ENCODE data around the gene HTR3B. TPM values are rescaled to one million over a fixed set of nuclear protein-coding genes. Genes with fewer than 3 reads are reported as not detected.

Gene HTR3B
- total and polyA plus RNA-seq, 8 donors, result 0.18 TPM; not detected in 7

DNA sequence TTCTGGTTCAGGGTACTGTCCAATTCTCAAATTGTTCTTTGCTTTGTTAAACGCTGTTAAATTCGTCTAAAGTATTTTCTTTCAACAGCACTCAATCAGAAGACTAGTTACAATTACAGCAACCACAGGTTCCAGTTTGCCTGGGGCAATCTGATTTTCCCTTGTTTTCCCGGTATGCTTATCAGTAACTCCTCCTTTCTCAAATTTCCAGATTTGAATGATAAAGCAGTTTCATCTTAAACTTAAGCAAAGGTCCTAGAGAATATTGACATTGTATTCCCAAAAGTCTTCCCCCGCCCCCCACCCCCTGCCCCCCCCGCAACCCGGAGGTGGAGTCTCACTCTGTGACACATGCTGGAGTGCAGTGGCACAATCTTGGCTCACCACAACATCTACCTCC is 18.7 kb upstream of the HTR3B start:
- no peak for DNase-seq
- H3K4me1 ChIP-seq, result no peaks in the 10 kb centered on the region
- no peaks in the 10 kb centered on the region for H3K27me3 ChIP-seq
- H3K36me3 ChIP-seq, result no peaks in the 10 kb centered on the region
- 31 to 60% (median 40%) methylated on average over 6 of the region's 6 CpGs for WGBS, 5 donors
- TF ChIP-seq EP300 (IDR thresholded peaks at IDR 0.05) (no peak), POLR2AphosphoS5 (IDR thresholded peaks at IDR 0.05) (no peak), POLR2A (IDR thresholded peaks at IDR 0.05) (no peak)
- TF ChIP-seq, protein P1, sequence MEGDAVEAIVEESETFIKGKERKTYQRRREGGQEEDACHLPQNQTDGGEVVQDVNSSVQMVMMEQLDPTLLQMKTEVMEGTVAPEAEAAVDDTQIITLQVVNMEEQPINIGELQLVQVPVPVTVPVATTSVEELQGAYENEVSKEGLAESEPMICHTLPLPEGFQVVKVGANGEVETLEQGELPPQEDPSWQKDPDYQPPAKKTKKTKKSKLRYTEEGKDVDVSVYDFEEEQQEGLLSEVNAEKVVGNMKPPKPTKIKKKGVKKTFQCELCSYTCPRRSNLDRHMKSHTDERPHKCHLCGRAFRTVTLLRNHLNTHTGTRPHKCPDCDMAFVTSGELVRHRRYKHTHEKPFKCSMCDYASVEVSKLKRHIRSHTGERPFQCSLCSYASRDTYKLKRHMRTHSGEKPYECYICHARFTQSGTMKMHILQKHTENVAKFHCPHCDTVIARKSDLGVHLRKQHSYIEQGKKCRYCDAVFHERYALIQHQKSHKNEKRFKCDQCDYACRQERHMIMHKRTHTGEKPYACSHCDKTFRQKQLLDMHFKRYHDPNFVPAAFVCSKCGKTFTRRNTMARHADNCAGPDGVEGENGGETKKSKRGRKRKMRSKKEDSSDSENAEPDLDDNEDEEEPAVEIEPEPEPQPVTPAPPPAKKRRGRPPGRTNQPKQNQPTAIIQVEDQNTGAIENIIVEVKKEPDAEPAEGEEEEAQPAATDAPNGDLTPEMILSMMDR (IDR thresholded peaks at IDR 0.05), result no peak
- no peak overlapping the region for H3K27ac ChIP-seq
- intact Hi-C loops (cut with DNase I; ENCODE audit: low total_unique reads), result no loop called here
- H3K4me3 ChIP-seq, result no peak overlapping the region
- no peaks in the 10 kb centered on the region for H3K9me3 ChIP-seq

DNA sequence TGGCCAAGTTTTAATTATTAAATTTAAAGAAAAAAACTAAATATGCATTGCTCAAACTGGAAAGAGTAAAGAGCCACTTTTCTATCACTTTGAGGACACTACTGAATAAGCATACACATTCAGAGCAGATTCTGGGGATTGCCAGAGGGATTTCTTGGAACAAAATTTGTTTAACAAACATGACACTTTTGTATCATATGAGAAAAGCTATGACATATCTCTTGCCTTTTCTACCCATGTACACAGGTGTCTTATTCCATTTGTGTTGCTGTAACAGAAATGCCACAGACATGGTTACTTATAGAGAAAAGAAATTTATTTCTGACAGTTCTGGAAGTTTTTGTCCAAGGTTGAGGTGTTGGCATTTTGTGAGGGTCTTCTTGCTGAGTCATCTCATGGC is 15.7 kb upstream of the HTR3B start:
- Histone ChIP-seq H3K27ac (no peak overlapping the region), H3K4me1 (no peaks in the 10 kb centered on the region), H3K36me3 (no peaks in the 10 kb centered on the region), H3K9me3 (no peaks in the 10 kb centered on the region), H3K4me3 (no peak overlapping the region), H3K27me3 (no peaks in the 10 kb centered on the region)
- no peak for TF ChIP-seq EP300 (IDR thresholded peaks at IDR 0.05)
- DNase-seq, result no peak
- intact Hi-C loops (cut with DNase I; ENCODE audit: low total_unique reads), result no loop called here

DNA sequence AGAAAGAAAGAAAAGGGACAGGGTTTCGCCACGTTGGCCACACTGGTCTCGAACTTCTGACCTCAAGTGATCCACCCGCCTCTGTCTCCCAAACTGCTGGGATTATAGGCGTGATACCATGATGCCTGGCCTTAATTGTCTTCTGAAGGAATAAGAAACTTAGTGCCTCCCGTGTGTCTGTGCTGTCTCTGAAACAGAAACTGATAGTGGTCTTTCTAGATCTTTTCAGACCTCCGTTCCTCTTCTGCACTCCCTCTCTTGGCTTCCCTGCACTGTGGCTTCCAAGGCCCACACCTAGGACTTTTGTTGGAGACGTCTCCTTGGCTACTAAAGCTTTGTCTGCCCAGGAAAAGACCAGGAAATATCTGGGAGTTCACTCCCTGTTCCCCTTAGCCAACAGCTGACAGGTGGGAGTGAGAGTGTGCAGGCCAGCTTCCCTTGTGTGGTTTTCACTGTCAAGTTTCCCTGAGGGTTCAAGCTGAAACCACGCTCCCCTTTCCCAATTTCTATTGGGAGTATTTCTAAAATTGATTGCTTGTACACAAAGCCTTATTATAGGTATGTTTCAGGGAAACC is 10.1 kb upstream of the HTR3B start:
- no peaks in the 10 kb centered on the region for H3K27me3 ChIP-seq
- H3K4me3 ChIP-seq, result no peak overlapping the region
- no peak overlapping the region for H3K27ac ChIP-seq
- 60 to 72% (median 65%) methylated on average over 9 of the region's 9 CpGs for WGBS, 5 donors
- no peaks in the 10 kb centered on the region for H3K36me3 ChIP-seq
- H3K4me1 ChIP-seq, result no peaks in the 10 kb centered on the region
- no peak for TF ChIP-seq EP300 (IDR thresholded peaks at IDR 0.05)
- TF ChIP-seq, protein P1 (IDR thresholded peaks at IDR 0.05), result no peak
- no peak for TF ChIP-seq POLR2AphosphoS5 (IDR thresholded peaks at IDR 0.05)
- TF ChIP-seq POLR2A (IDR thresholded peaks at IDR 0.05), result no peak
- intact Hi-C loops (cut with DNase I; ENCODE audit: low total_unique reads), result no loop called here
- H3K9me3 ChIP-seq, result no peaks in the 10 kb centered on the region
- DNase-seq, result no peak

DNA sequence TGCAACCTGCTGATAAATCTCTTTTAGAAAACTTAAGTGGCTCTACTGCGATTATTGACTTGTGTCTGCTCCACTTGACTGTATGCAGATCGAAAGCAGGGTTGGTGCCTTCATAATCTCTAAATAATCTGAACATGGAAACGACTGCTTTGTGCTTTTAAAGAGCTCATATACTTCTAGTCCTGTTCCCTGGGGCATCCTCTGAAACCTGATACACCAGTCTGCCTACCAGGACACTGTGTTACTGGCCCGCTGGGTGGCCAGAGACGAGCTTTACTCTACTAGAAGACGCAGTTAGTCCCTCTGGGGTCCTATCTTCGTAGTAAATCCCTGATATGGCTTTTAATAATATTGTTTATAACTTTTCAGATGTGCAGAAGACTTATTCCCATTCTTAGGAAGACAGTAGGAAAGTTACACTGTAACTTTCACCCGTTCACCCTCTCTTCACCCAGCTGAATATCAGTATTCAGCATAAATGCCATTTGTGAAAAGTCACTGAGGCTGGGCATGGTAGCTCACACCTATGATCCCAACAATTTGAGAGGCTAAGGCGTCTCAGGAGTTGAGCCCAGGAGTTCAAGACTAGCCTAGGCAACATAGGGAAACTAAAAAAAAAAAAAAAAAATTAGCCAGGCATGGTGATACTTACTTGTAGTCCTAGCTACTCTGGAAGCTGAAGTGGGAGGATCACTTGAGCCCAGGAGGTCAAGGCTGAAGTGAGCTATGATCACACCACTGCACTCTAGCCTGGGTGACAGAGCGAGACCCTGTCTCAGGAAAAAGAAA is 9.0 kb upstream of the HTR3B start:
- TF ChIP-seq POLR2AphosphoS5 (IDR thresholded peaks at IDR 0.05) (no peak), EP300 (IDR thresholded peaks at IDR 0.05) (no peak), POLR2A (IDR thresholded peaks at IDR 0.05) (no peak)
- TF ChIP-seq, protein P1 (IDR thresholded peaks at IDR 0.05), result no peak
- Histone ChIP-seq H3K4me1 (no peaks in the 10 kb centered on the region), H3K27ac (no peak overlapping the region), H3K27me3 (no peaks in the 10 kb centered on the region), H3K36me3 (no peaks in the 10 kb centered on the region), H3K9me3 (no peaks in the 10 kb centered on the region), H3K4me3 (no peak overlapping the region)
- DNase-seq, result no peak
- intact Hi-C loops (cut with DNase I; ENCODE audit: low total_unique reads), result loop anchor here (5.0 kb wide), 1 partner anchor 367 kb away; no protein-coding TSS in a partner anchor
- WGBS, 5 donors, result 54 to 67% (median 58%) methylated on average over 10 of the region's 10 CpGs
